ENCODE results near the gene TAT.
"Not testable (repeated sequence)": the region's sequence is repeated elsewhere in the genome, so short reads cannot be mapped to it uniquely, and the experiment has no call there.

TAT gene

GRCh38 chr16:71584543-71585317, 7.8 kb upstream of the TAT start:
- DNase-seq = no peak

- not testable (repeated sequence) for DNase-seq
Observed at GRCh38 chr16:71582553-71582848, 5.6 kb upstream of the TAT start.

- no peak for DNase-seq
Observed at GRCh38 chr16:71574702-71575101, 2.2 kb downstream of the TAT start.

GRCh38 chr16:71573387-71574094, 3.4 kb downstream of the TAT start:
- DNase-seq = no peak

GRCh38 chr16:71572497-71573116, 4.3 kb downstream of the TAT start:
- peak; percentile 11 for DNase-seq

- DNase-seq = no peak
Observed at GRCh38 chr16:71570144-71570543, 6.7 kb downstream of the TAT start.

- no peak for DNase-seq
Observed at GRCh38 chr16:71569621-71570020, 7.3 kb downstream of the TAT start.

- DNase-seq = no peak
Observed at GRCh38 chr16:71568551-71568950, 8.3 kb downstream of the TAT start.

GRCh38 chr16:71567931-71568330, 9.0 kb downstream of the TAT start:
- no peak for DNase-seq

GRCh38 chr16:71565812-71566700, 10.8 kb downstream of the TAT start:
- DNase-seq = no peak

GRCh38 chr16:71564335-71564967, 12.4 kb downstream of the TAT start:
- DNase-seq = peak; percentile 28

GRCh38 chr16:71562552-71562951, 14.3 kb downstream of the TAT start:
- DNase-seq = no peak

GRCh38 chr16:71561886-71562285, 15.0 kb downstream of the TAT start:
- DNase-seq = not testable (repeated sequence)

GRCh38 chr16:71559855-71560254, 17.0 kb downstream of the TAT start:
- no peak for DNase-seq

GRCh38 chr16:71557954-71558582, 18.8 kb downstream of the TAT start:
- DNase-seq = no peak

GRCh38 chr16:71557299-71557698, 19.6 kb downstream of the TAT start:
- DNase-seq = no peak

- no peak for DNase-seq
Observed at GRCh38 chr16:71555230-71555891, 21.5 kb downstream of the TAT start.

- no peak for DNase-seq
Observed at GRCh38 chr16:71552698-71553503, 24.0 kb downstream of the TAT start.

GRCh38 chr16:71547168-71547567, 29.7 kb downstream of the TAT start:
- no peak for DNase-seq

GRCh38 chr16:71542377-71542776, 34.5 kb downstream of the TAT start:
- no peak for DNase-seq

GRCh38 chr16:71537643-71538042, 39.2 kb downstream of the TAT start:
- DNase-seq = peak; percentile 16

Data from DMS153 (cell line).